ENCODE data around the gene NEDD4.

GRCh38 chr15:55778932-55779331, 214.5 kb downstream of the NEDD4 start:
- TF ChIP-seq POLR2AphosphoS5 (IDR thresholded peaks at IDR 0.05) = no peak
- TF ChIP-seq POLR2A (IDR thresholded peaks at IDR 0.05) = no peak
- TF ChIP-seq CTCF (IDR thresholded peaks at IDR 0.05) = no peak
- TF ChIP-seq EP300 (IDR thresholded peaks at IDR 0.05; ENCODE audit: low read depth) = no peak
